ELF-1 (cell line): ENCODE measurements around the gene SNX27.
"Not testable (repeated sequence)": the region's sequence is repeated elsewhere in the genome, so short reads cannot be mapped to it uniquely, and the experiment has no call there.

Source experiments
- DNase-seq: peaks from one replicate; pipeline ENCODE4 v3.0.0-alpha.2; 2016; ENCODE audit warnings: low read depth, low spot score

Gene SNX27

DNA sequence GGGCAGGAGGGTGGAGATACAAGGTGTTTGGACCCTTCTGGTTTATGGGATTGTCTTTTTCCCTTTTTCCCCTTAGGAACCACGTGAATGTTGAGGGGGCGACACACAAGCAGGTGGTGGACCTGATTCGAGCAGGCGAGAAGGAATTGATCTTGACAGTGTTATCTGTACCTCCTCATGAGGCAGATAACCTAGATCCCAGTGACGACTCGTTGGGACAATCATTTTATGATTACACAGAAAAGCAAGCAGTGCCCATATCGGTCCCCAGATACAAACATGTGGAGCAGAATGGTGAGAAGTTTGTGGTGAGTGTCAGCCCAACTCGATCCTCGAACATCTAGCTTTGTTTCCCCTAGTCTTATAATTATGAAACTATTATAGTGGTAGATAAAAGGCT lies 27.0 kb downstream of the SNX27 start:
- no peak for DNase-seq

DNA sequence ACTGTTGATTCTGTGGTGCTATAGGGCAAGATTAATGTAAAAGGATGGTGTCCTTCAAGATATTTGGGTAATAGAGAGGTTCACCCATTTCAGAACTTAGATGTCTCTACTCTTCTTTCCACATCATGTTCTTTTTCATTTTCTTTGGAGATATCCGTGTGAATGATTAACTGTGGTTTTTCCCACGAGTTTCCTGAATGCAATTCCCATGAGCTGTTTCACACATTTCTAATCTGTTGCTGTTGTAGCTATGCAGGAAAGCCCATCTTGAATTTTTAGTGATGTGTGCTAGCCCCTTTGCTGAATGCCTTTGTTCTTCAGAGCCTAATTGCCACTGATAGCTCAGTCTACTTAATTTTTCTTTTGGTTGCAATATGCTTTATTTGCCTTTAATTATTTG lies 27.6 kb downstream of the SNX27 start:
- no peak for DNase-seq

- DNase-seq = no peak
Measured at GRCh38 chr1:151641229-151641628, 29.4 kb downstream of the SNX27 start.

DNA sequence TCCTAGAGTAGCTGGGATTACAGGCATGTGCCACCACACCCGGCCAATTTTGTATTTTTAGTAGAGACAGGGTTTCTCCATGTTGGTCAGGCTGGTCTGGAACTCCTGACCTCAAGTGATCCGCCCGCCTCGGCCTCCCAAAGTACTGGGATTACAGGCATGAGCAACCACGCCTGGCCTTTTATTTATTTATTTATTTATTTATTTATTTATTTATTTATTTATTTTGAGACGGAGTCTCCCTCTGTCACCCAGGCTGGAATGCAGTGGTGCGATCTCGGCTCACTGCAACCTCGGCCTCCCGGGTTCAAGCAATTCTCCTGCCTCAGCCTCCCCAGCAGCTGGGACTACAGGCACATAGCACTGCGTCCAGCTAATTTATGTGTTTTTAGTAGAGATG lies 31.2 kb downstream of the SNX27 start:
- not testable (repeated sequence) for DNase-seq

- no peak for DNase-seq
Measured at GRCh38 chr1:151644001-151644400, 32.2 kb downstream of the SNX27 start.

DNA sequence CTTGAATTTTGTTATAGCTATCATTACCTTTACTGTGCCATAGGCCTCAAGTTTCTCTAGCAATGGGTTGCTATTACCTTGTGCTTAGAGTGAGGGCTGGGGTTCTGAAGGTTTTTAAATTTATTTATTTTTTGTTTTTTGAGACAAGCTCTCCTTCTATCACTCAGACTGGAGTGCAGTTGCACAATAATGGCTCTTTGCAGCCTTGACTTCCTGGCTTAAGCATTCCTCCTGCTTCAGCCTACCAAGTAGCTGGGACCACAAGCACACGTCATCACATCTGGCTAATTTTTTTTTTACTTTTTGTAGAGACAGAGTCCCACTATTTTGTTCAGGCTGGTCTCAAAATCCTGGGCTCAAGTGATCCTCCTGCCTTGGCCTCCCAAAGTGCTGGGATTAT lies 41.5 kb downstream of the SNX27 start:
- DNase-seq = no peak

- no peak for DNase-seq
Measured at GRCh38 chr1:151655371-151655770, 43.5 kb downstream of the SNX27 start.

- no peak for DNase-seq
Measured at GRCh38 chr1:151661751-151662150, 49.9 kb downstream of the SNX27 start.

DNA sequence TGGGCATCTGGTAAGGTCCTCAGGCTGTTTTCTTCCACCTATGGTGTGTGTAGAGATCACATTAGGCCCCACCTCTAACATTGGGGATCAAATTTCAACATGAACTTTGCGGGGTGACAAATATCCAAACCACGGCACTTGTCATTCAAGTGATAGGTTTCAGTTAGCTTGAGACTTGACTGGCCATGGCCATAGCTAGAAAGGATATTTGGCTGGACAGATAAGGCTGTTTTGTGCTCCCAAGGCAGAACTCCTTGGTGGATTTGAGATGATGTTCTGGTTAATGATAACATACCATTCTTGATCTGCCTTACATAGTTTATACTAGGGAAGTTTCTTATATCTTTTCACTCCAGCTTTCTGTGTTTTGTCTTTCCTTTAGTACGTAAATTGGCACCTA lies 56.2 kb downstream of the SNX27 start:
- DNase-seq = no peak

GRCh38 chr1:151670036-151670675 lies 58.3 kb downstream of the SNX27 start:
- DNase-seq = not testable (repeated sequence)

DNA sequence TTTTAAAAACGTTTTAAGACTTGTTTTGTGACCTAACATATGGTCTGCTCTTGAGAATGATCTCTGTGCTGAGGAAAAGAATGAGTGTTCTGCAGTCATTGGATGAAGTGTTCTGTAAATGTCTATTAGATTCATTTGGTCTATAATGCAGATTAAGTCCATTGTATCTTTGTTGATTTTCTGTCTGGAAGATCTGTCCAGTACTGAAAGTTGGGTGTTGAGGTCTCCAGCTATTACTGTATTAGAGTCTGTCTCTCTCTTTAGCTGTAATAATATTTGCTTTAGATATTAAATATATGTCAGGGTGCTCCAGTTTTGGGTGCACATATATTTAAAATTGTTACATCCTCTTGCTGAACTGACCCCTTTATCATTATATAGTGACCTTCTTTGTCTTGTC lies 61.6 kb downstream of the SNX27 start:
- DNase-seq = no peak

- no peak for DNase-seq
Measured at GRCh38 chr1:151680391-151680790, 68.5 kb downstream of the SNX27 start.

DNA sequence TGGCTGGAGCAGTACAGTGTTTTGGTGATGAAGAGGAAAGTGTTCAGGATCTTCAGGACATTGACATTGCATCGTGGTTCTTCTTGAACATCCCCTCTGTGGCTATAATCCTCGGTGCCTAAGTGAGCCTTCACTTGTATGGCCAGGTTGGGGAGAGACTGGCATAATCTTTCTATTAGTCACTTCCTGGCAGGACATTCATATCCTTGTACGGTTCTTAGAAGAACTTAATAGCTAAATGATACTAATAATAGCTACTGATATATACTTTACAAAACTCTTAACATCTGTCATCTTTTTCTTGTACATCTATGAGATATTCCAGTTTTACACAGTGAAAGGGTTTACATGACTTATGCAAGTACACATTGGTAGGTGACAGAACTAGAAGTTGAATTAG lies 69.0 kb downstream of the SNX27 start:
- DNase-seq = no peak

- no peak for DNase-seq
Measured at GRCh38 chr1:151681923-151682322, 70.1 kb downstream of the SNX27 start.

- DNase-seq = not testable (repeated sequence)
Measured at GRCh38 chr1:151682901-151683300, 71.1 kb downstream of the SNX27 start.

DNA sequence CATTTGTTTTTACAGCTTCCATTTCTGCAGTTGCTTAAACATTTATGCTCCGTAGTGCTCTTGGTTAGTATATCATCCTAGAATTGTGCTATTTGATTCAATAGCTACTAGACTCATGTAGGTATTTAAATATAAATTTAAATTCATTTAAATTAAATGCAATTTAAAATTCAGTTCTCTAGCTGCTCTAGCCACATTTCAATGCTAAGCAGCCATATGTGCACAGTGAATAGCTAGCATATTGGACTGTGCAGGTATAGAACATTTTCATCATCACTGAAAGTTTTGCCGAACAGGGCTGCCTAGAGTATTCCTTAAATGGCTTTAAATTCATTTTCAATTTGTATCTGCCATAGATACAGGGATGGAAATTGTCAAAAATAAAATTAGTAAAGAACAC lies 72.3 kb downstream of the SNX27 start:
- DNase-seq = no peak

GRCh38 chr1:151686561-151686960 lies 74.7 kb downstream of the SNX27 start:
- DNase-seq = no peak

DNA sequence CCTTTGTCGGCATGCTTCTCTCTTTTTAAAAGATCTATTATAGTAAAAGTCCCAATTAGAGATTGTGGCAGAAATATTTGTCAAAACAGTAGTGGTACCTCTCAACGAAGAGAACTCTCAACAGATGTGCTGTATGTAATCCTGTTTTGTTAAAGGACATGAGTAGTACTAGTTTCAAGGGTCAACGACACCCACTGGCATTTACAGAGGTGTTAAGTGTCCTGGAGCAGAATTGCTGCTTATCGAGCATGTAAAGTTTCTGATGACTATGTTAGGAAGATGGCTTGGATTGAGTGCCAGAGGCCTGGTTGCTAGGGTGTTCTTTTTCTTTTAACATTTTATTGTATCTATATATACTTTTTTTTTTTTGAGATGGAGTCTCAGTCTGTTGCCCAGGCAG lies 77.6 kb downstream of the SNX27 start:
- DNase-seq = no peak

GRCh38 chr1:151692226-151692625 lies 80.4 kb downstream of the SNX27 start:
- DNase-seq = no peak

- peak; percentile 29 for DNase-seq
Measured at GRCh38 chr1:151693057-151693651, 81.3 kb downstream of the SNX27 start.

- DNase-seq = no peak
Measured at GRCh38 chr1:151701515-151701914, 89.7 kb downstream of the SNX27 start.

DNA sequence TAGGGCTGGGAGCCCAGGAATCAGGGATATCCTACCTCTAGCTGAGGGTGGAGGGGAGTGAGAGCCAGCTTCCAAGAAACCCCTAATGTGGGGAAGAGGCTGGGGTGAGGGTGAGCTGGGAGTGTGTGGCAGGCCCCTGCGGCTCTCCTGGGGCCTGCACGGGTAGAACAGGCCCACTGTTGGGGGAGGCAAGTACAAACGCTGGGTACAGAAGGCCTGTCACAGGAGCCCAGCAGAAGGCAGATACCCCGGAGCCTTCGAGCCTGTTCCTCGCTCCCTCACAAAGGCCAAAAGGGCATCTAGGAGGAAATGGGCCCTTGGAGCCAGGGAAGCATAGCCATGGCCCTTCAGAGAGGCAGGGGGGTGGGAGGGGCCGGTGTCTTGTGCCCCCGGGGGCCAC lies 91.1 kb downstream of the SNX27 start:
- no peak for DNase-seq

GRCh38 chr1:151703813-151704212 lies 92.0 kb downstream of the SNX27 start:
- no peak for DNase-seq

DNA sequence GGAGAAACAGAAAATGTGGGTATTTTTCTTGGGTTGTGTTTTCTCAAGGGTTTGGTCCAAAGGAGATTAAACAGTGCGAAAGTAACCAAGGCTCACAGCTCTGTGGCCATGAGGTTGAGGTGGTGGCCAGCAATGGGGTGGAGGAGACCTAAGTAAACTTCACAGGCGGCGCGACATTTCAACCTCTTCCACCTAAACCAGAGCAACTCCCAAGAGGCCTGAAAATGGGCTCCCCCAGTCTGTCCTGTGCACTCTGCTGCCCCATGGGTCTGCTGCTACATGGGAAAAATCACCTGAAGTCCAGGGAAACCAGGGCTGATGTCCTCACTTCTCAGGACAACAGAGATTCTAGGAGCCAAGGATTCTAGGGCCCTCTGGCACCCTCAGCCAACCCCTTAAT lies 92.4 kb downstream of the SNX27 start:
- no peak for DNase-seq
